ENCODE results near the gene PER3.

DNA sequence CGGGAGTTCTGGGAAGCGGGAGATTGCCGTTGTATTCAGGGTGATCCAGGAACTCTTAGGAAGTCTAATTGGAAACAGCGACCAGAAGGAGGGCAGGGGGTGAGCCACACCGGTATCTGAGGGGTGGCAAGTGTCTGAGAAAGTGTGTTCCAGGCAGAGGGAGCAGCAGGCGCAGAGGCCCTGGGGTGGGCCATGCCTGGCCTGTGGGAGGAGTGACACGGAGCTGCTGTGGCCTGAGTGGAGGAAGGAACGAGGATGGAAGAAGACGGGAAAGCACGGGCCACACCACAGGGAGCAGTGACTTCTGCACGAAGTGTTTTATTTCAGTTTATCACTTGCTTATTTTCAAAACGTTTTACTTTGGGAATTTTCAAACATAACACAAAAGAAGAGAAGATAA is 11.3 kb downstream of the PER3 start:
- TF ChIP-seq, protein P1, sequence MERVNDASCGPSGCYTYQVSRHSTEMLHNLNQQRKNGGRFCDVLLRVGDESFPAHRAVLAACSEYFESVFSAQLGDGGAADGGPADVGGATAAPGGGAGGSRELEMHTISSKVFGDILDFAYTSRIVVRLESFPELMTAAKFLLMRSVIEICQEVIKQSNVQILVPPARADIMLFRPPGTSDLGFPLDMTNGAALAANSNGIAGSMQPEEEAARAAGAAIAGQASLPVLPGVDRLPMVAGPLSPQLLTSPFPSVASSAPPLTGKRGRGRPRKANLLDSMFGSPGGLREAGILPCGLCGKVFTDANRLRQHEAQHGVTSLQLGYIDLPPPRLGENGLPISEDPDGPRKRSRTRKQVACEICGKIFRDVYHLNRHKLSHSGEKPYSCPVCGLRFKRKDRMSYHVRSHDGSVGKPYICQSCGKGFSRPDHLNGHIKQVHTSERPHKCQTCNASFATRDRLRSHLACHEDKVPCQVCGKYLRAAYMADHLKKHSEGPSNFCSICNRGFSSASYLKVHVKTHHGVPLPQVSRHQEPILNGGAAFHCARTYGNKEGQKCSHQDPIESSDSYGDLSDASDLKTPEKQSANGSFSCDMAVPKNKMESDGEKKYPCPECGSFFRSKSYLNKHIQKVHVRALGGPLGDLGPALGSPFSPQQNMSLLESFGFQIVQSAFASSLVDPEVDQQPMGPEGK (CRISPR knock-in tag; IDR thresholded peaks at IDR 0.05; ENCODE audit: borderline replicate concordance): no peak
- no peak for TF ChIP-seq ZC3H10 (CRISPR knock-in tag; IDR thresholded peaks at IDR 0.05)
- TF ChIP-seq, protein P2, sequence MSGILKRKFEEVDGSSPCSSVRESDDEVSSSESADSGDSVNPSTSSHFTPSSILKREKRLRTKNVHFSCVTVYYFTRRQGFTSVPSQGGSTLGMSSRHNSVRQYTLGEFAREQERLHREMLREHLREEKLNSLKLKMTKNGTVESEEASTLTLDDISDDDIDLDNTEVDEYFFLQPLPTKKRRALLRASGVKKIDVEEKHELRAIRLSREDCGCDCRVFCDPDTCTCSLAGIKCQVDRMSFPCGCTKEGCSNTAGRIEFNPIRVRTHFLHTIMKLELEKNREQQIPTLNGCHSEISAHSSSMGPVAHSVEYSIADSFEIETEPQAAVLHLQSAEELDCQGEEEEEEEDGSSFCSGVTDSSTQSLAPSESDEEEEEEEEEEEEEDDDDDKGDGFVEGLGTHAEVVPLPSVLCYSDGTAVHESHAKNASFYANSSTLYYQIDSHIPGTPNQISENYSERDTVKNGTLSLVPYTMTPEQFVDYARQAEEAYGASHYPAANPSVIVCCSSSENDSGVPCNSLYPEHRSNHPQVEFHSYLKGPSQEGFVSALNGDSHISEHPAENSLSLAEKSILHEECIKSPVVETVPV (CRISPR knock-in tag; IDR thresholded peaks at IDR 0.05): no peak
- no peak for TF ChIP-seq ZFP3 (CRISPR knock-in tag; IDR thresholded peaks at IDR 0.05)
- no peak for TF ChIP-seq GLIS3 (CRISPR knock-in tag; IDR thresholded peaks at IDR 0.05)
